CD14-positive monocyte (primary cell): ENCODE data around the gene SLC27A4. TPM values are rescaled to one million over a fixed set of nuclear protein-coding genes. Genes with fewer than 3 reads are reported as not detected.

Source experiments
- DNase-seq, 3 donors: peaks; one replicate each; pipeline ENCODE4 v3.0.0-alpha.2; 2011 to 2022
- H2AFZ ChIP-seq: 2 replicates; pipeline ENCODE4 v1.6.0; 2012; ENCODE audit warnings: mild to moderate bottlenecking, low read depth, low read length, inconsistent platforms; ENCODE audit not compliant: insufficient read depth, poor library complexity, severe bottlenecking
- H3K27ac ChIP-seq, 2 donors: 1 replicate in 1 of 2; 2 replicates in 1 of 2; pipeline ENCODE4 v1.5.1; 2012 to 2013; ENCODE audit warnings: low read length in 2 of 2, control low read depth in 1 of 2, inconsistent platforms in 1 of 2, low read depth in 1 of 2, mild to moderate bottlenecking in 1 of 2
- H3K27me3 ChIP-seq, 2 donors: one replicate each; pipeline versions ENCODE4 v1.6.0 to v1.6.1; 2011 to 2013; ENCODE audit warnings: low read length in 2 of 2; ENCODE audit not compliant: control insufficient read depth in 2 of 2, insufficient read depth in 2 of 2
- H3K36me3 ChIP-seq, 2 donors: replicated peaks in 1 of 2; 1 replicate in 1 of 2; 2 replicates in 1 of 2; pipeline versions ENCODE4 v1.5.1 to v1.6.1; 2012 to 2013; ENCODE audit warnings: low read length in 2 of 2, control low read depth in 1 of 2, inconsistent platforms in 1 of 2, mild to moderate bottlenecking in 1 of 2; ENCODE audit not compliant: insufficient read depth in 2 of 2, control insufficient read depth in 1 of 2
- H3K4me1 ChIP-seq, 2 donors: 1 replicate in 1 of 2; 2 replicates in 1 of 2; pipeline versions ENCODE4 v1.5.1 to v1.6.1; 2012 to 2013; ENCODE audit warnings: low read length in 2 of 2, control low read depth in 1 of 2, inconsistent platforms in 1 of 2, mild to moderate bottlenecking in 1 of 2, moderate library complexity in 1 of 2; ENCODE audit not compliant: insufficient read depth in 2 of 2, control insufficient read depth in 1 of 2
- H3K4me2 ChIP-seq: replicated peaks from 2 replicates; pipeline ENCODE3; 2012; ENCODE audit warnings: low read length, moderate library complexity, mild to moderate bottlenecking; ENCODE audit not compliant: poor library complexity, severe bottlenecking; ENCODE audit errors: extremely low read depth
- H3K4me3 ChIP-seq, 3 experiments: fragments of 200-600 bp in 1 of 3; sonication (generic) in 1 of 3; replicated peaks in 1 of 3; 1 replicate in 2 of 3; 2 replicates in 1 of 3; pipeline ENCODE4 v1.5.1; 2011 to 2013; ENCODE audit warnings: low read length in 3 of 3, mild to moderate bottlenecking in 3 of 3, control low read depth in 2 of 3, low read depth in 2 of 3, inconsistent platforms in 1 of 3, moderate library complexity in 1 of 3
- H3K79me2 ChIP-seq: 2 replicates; pipeline ENCODE4 v1.6.0; 2012; ENCODE audit warnings: mild to moderate bottlenecking, control low read depth, inconsistent platforms, low read length, moderate library complexity; ENCODE audit not compliant: insufficient read depth
- H3K9ac ChIP-seq: 2 replicates; pipeline ENCODE4 v1.6.0; 2017; ENCODE audit warnings: low read length, mild to moderate bottlenecking; ENCODE audit not compliant: insufficient read depth, poor library complexity, severe bottlenecking
- H3K9me3 ChIP-seq, 2 donors: replicated peaks in 1 of 2; 1 replicate in 1 of 2; 2 replicates in 1 of 2; pipeline versions ENCODE4 v1.5.1 to v1.6.1; 2012 to 2013; ENCODE audit warnings: low read length in 2 of 2, control low read depth in 1 of 2; ENCODE audit not compliant: control insufficient read depth in 1 of 2, insufficient read depth in 1 of 2
- H4K20me1 ChIP-seq: 2 replicates; pipeline ENCODE4 v1.6.0; 2012; ENCODE audit warnings: mild to moderate bottlenecking, low read length, control low read depth, moderate library complexity; ENCODE audit not compliant: insufficient read depth
- H3K27ac Mint-ChIP-seq, 7 donors: one replicate each; pipeline ENCODE4 v1.8.0; 2020; ENCODE audit warnings: mild to moderate bottlenecking in 7 of 7, mixed read lengths in 7 of 7, moderate library complexity in 6 of 7, inconsistent platforms in 2 of 7
- H3K27me3 Mint-ChIP-seq, 3 donors: one replicate each; pipeline ENCODE4 v1.8.0; 2021 to 2022; ENCODE audit warnings: low read depth in 3 of 3, mild to moderate bottlenecking in 3 of 3, mixed read lengths in 3 of 3, moderate library complexity in 3 of 3, inconsistent platforms in 1 of 3
- H3K36me3 Mint-ChIP-seq, 2 donors: one replicate each; pipeline ENCODE4 v1.8.0; 2020; ENCODE audit warnings: mixed read lengths in 2 of 2, inconsistent platforms in 1 of 2, mild to moderate bottlenecking in 1 of 2
- H3K4me1 Mint-ChIP-seq: one replicate; pipeline ENCODE4 v1.8.0; 2020; ENCODE audit warnings: mild to moderate bottlenecking, mixed read lengths
- H3K4me3 Mint-ChIP-seq, 2 donors: one replicate each; pipeline ENCODE4 v1.8.0; 2020; ENCODE audit warnings: mild to moderate bottlenecking in 2 of 2, mixed read lengths in 2 of 2, moderate library complexity in 1 of 2
- H3K9me3 Mint-ChIP-seq, 7 donors: one replicate each; pipeline ENCODE4 v1.8.0; 2020 to 2022; ENCODE audit warnings: mixed read lengths in 7 of 7, mild to moderate bottlenecking in 6 of 7, moderate library complexity in 6 of 7, inconsistent platforms in 2 of 7
- WGBS: methylation state at CpG from one replicate; pipeline ENCODE4 v1.1.5; 2013; ENCODE audit warnings: missing lambda C conversion rate; ENCODE audit not compliant: insufficient coverage; 5-methylcytosine and 5-hydroxymethylcytosine counted together
- intact Hi-C, 2 donors: fragments of 100-400 bp; cut with micrococcal nuclease; formaldehyde crosslinking; loops; one replicate each; pipeline versions ENCODE4 v1.15.0 to v1.15.1; 2023
- polyA plus RNA-seq, 3 donors: library from polyadenylated mRNA; depleted of rRNA in 1 of 3; unstranded in 2 of 3; stranded (reverse) in 1 of 3; fragments of 300-500 nt in 2 of 3; fragments of >200 nt in 1 of 3; fragmentation: Illumina TruSeq in 2 of 3; gene quantifications; 1 replicate in 2 of 3; 2 replicates in 1 of 3; pipeline ENCODE4 v1.2.3, GENCODE V29; 2012 to 2021
- TF ChIP-seq, protein P1 (sequence below): fragments of 200-600 bp; IDR thresholded peaks from one replicate; pipeline ENCODE4 v1.8.0; 2022; ENCODE audit warnings: antibody characterized with exemption, mild to moderate bottlenecking

The SLC27A4 gene
- polyA plus RNA-seq, 3 donors = 6.8 to 8.9 (median 6.8) TPM

DNA sequence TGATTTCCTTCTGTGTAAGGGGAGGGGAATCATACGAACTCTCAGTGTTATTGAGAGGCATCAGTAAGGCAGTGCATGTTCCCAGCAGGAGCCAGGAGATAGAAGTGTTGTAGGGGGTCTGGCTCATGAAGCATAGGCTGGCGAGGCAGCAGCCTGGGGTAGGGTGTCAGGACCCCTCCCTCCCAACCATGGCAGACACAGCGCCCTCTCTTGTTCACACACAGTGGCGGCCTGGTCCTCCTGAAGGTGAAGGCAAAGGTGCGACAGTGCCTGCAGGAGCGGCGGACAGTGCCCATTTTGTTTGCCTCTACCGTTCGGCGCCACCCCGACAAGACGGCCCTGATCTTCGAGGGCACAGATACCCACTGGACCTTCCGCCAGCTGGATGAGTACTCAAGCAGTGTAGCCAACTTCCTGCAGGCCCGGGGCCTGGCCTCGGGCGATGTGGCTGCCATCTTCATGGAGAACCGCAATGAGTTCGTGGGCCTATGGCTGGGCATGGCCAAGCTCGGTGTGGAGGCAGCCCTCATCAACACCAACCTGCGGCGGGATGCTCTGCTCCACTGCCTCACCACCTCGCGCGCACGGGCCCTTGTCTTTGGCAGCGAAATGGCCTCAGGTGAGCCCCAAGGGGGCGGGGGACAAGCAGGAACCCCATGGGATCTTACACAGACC, 4.7 kb downstream of the SLC27A4 start:
- H3K27ac Mint-ChIP-seq = peak overlapping the region in 1 of 7 donors; percentile 52
- H3K4me1 Mint-ChIP-seq = peaks cover 6% of the 10 kb centered on the region
- no peaks in the 10 kb centered on the region for H4K20me1 ChIP-seq
- no peak overlapping the region for H3K4me3 ChIP-seq
- no peak overlapping the region for H3K4me3 Mint-ChIP-seq
- H3K9me3 Mint-ChIP-seq = no peaks in the 10 kb centered on the region
- no peak overlapping the region for H3K9ac ChIP-seq
- no peak for DNase-seq
- intact Hi-C loops = no loop called here
- H3K27me3 ChIP-seq = no peaks in the 10 kb centered on the region
- H3K27me3 Mint-ChIP-seq = peaks cover 0 to 3% (median 0%) of the 10 kb centered on the region in 3 donors
- TF ChIP-seq, protein P1, sequence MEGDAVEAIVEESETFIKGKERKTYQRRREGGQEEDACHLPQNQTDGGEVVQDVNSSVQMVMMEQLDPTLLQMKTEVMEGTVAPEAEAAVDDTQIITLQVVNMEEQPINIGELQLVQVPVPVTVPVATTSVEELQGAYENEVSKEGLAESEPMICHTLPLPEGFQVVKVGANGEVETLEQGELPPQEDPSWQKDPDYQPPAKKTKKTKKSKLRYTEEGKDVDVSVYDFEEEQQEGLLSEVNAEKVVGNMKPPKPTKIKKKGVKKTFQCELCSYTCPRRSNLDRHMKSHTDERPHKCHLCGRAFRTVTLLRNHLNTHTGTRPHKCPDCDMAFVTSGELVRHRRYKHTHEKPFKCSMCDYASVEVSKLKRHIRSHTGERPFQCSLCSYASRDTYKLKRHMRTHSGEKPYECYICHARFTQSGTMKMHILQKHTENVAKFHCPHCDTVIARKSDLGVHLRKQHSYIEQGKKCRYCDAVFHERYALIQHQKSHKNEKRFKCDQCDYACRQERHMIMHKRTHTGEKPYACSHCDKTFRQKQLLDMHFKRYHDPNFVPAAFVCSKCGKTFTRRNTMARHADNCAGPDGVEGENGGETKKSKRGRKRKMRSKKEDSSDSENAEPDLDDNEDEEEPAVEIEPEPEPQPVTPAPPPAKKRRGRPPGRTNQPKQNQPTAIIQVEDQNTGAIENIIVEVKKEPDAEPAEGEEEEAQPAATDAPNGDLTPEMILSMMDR = no peak
- no peak overlapping the region for H3K4me2 ChIP-seq
- no peak overlapping the region for H3K27ac ChIP-seq
- H3K9me3 ChIP-seq = no peaks in the 10 kb centered on the region
- no peaks in the 10 kb centered on the region for H3K79me2 ChIP-seq
- no peak overlapping the region for H2AFZ ChIP-seq
- H3K4me1 ChIP-seq = peaks cover 8 to 10% of the 10 kb centered on the region in 2 donors
- H3K36me3 ChIP-seq = peaks cover 34 to 71% of the 10 kb centered on the region in 2 donors
- WGBS = 97% methylated on average over 25 of the region's 28 CpGs
- peaks cover 54 to 73% of the 10 kb centered on the region in 2 donors for H3K36me3 Mint-ChIP-seq

DNA sequence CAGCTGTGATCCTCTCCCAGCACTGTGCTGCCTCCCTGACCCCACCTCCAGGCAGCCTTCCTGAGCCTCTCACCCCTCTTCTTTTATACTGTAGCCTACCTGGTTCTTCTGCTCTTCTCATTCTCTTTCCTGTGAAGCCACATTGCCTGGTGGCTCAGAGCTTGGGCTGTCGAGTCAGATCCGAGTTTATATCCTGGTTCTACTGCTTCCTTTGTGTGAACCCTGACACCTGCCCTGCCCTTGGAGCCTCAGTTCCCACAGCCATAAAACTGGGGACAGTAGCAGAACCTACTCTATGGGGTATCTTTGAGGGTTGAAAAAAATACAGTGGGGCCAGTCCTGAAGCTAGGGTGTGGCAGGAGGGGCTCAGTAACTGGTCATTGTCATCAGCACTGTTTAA, 8.8 kb downstream of the SLC27A4 start:
- Mint-ChIP-seq H3K27ac (peak overlapping the region in 1 of 7 donors; percentile 50), H3K4me1 (no peaks in the 10 kb centered on the region), H3K27me3 (no peaks in the 10 kb centered on the region), H3K36me3 (peaks cover 63 to 86% of the 10 kb centered on the region in 2 donors), H3K4me3 (no peak overlapping the region), H3K9me3 (no peaks in the 10 kb centered on the region)
- H2AFZ ChIP-seq = no peak overlapping the region
- intact Hi-C loops = no loop called here
- H3K27me3 ChIP-seq = no peaks in the 10 kb centered on the region
- no peaks in the 10 kb centered on the region for H3K79me2 ChIP-seq
- H3K9ac ChIP-seq = no peak overlapping the region
- WGBS = 93% methylated on average over 2 of the region's 2 CpGs
- DNase-seq = no peak
- peaks cover 50 to 73% of the 10 kb centered on the region in 2 donors for H3K36me3 ChIP-seq
- TF ChIP-seq, protein P1 = no peak
- H3K4me1 ChIP-seq = no peaks in the 10 kb centered on the region
- no peaks in the 10 kb centered on the region for H4K20me1 ChIP-seq
- no peak overlapping the region for H3K27ac ChIP-seq
- no peaks in the 10 kb centered on the region for H3K9me3 ChIP-seq
- no peak overlapping the region for H3K4me3 ChIP-seq
- no peak overlapping the region for H3K4me2 ChIP-seq
